ENCODE results near the gene ITSN2.

ITSN2 gene

GRCh38 chr2:24332791-24333540, 27.4 kb downstream of the ITSN2 start:
- no peak for DNase-seq

GRCh38 chr2:24330161-24330560, 30.2 kb downstream of the ITSN2 start:
- DNase-seq, result no peak

- no peak for DNase-seq
Measured at GRCh38 chr2:24329700-24330099, 30.6 kb downstream of the ITSN2 start.

GRCh38 chr2:24328010-24328409, 32.3 kb downstream of the ITSN2 start:
- no peak for DNase-seq

- DNase-seq, result no peak
Measured at GRCh38 chr2:24317491-24317920, 42.8 kb downstream of the ITSN2 start.

- no peak for DNase-seq
Measured at GRCh38 chr2:24315669-24316068, 44.7 kb downstream of the ITSN2 start.

GRCh38 chr2:24313744-24314632, 46.3 kb downstream of the ITSN2 start:
- DNase-seq, result no peak

GRCh38 chr2:24307961-24308360, 52.4 kb downstream of the ITSN2 start:
- no peak for DNase-seq

- no peak for DNase-seq
Measured at GRCh38 chr2:24304631-24305030, 55.7 kb downstream of the ITSN2 start.

- no peak for DNase-seq
Measured at GRCh38 chr2:24304098-24304497, 56.2 kb downstream of the ITSN2 start.

GRCh38 chr2:24301599-24301998, 58.7 kb downstream of the ITSN2 start:
- no peak for DNase-seq

- no peak for DNase-seq
Measured at GRCh38 chr2:24297663-24298062, 62.7 kb downstream of the ITSN2 start.

- no peak for DNase-seq
Measured at GRCh38 chr2:24287171-24287570, 73.2 kb downstream of the ITSN2 start.

GRCh38 chr2:24285484-24286152, 74.7 kb downstream of the ITSN2 start:
- DNase-seq, result no peak

- no peak for DNase-seq
Measured at GRCh38 chr2:24280645-24281044, 79.7 kb downstream of the ITSN2 start.

GRCh38 chr2:24280161-24280560, 80.2 kb downstream of the ITSN2 start:
- DNase-seq, result no peak

- DNase-seq, result no peak
Measured at GRCh38 chr2:24276349-24276899, 83.9 kb downstream of the ITSN2 start.

- DNase-seq, result no peak
Measured at GRCh38 chr2:24274809-24275208, 85.5 kb downstream of the ITSN2 start.

- DNase-seq, result no peak
Measured at GRCh38 chr2:24273598-24273997, 86.7 kb downstream of the ITSN2 start.

GRCh38 chr2:24272907-24273306, 87.4 kb downstream of the ITSN2 start:
- no peak for DNase-seq

GRCh38 chr2:24272161-24272802, 88.1 kb downstream of the ITSN2 start:
- DNase-seq, result no peak

GRCh38 chr2:24269265-24269664, 91.1 kb downstream of the ITSN2 start:
- DNase-seq, result no peak

- DNase-seq, result no peak
Measured at GRCh38 chr2:24265212-24265611, 95.1 kb downstream of the ITSN2 start.

Measured in CD4-positive, alpha-beta T cell treated with Interleukin-12 subunit alpha and Interleukin-12 subunit beta, for 1 hour (primary cell).